HEK293 (cell line): ENCODE measurements around the gene HNRNPUL2.

Experiments used
- CTCF ChIA-PET: fragments of 350-600 bp; formaldehyde crosslinking; extraction: SDS; loops from one replicate; lab custom pipeline; 2021; ENCODE audit warnings: antibody characterized with exemption; lab: Yijun Ruan, JAX
- POLR2A ChIA-PET: fragments of 300-600 bp; formaldehyde crosslinking; extraction: SDS; loops from one replicate; lab custom pipeline; 2020; ENCODE audit warnings: antibody characterized with exemption, inconsistent platforms; lab: Yijun Ruan, JAX
- H3K27ac ChIP-seq: fragments of 200-500 bp; sonication (Bioruptor generic); 2 replicates; pipeline ENCODE4 v1.5.1; 2014; ENCODE audit warnings: low read depth, low read length, control low read depth, inconsistent platforms; ENCODE audit errors: extremely low read depth
- H3K36me3 ChIP-seq, 2 experiments: fragments of 200-500 bp in 1 of 2; sonication (Bioruptor generic) in 1 of 2; 1 replicate in 1 of 2; 2 replicates in 1 of 2; pipeline ENCODE4 v1.5.1; 2014 to 2017; ENCODE audit warnings: inconsistent platforms in 2 of 2, low read length in 2 of 2; ENCODE audit not compliant: control insufficient read depth in 2 of 2, insufficient read depth in 1 of 2
- H3K4me1 ChIP-seq: fragments of 200-500 bp; sonication (Bioruptor generic); 2 replicates; pipeline ENCODE4 v1.5.1; 2014; ENCODE audit warnings: mild to moderate bottlenecking, low read length, inconsistent platforms; ENCODE audit not compliant: control insufficient read depth, insufficient read depth
- H3K4me3 ChIP-seq: 2 replicates; pipeline ENCODE4 v1.5.1; 2011; ENCODE audit warnings: low read depth, mild to moderate bottlenecking, control low read depth, low read length, moderate library complexity
- H3K9me3 ChIP-seq: fragments of 200-500 bp; sonication (Bioruptor generic); 2 replicates; pipeline ENCODE4 v1.5.1; 2014; ENCODE audit warnings: low read depth, low read length, inconsistent platforms; ENCODE audit not compliant: control insufficient read depth, insufficient read depth
- KLF16 ChIP-seq: fragments of 450-650 bp; formaldehyde crosslinking; IDR thresholded peaks from 2 replicates; pipeline ENCODE4 v1.5.1; 2017; ENCODE audit warnings: missing biosample characterization, missing genetic modification characterization
- KLF9 ChIP-seq: fragments of 450-650 bp; formaldehyde crosslinking; IDR thresholded peaks from 2 replicates; pipeline ENCODE4 v1.5.1; 2016; ENCODE audit warnings: missing biosample characterization, missing genetic modification characterization, low read depth
- TRIM28 ChIP-seq: IDR thresholded peaks from 2 replicates; pipeline ENCODE4 v1.6.1; 2011; ENCODE audit warnings: low read length, control low read depth, borderline replicate concordance
- YY1 ChIP-seq: fragments of 450-650 bp; formaldehyde crosslinking; IDR thresholded peaks from 2 replicates; pipeline ENCODE4 v1.5.1; 2018; ENCODE audit warnings: missing biosample characterization, missing genetic modification characterization
- YY2 ChIP-seq: fragments of 450-650 bp; formaldehyde crosslinking; IDR thresholded peaks from 2 replicates; pipeline ENCODE4 v1.5.1; 2016; ENCODE audit warnings: missing biosample characterization, missing genetic modification characterization
- ZBTB7A ChIP-seq: fragments of 450-650 bp; formaldehyde crosslinking; IDR thresholded peaks from 2 replicates; pipeline ENCODE4 v1.5.1; 2016; ENCODE audit warnings: low read depth, missing biosample characterization, missing genetic modification characterization
- ZIC2 ChIP-seq: fragments of 450-650 bp; formaldehyde crosslinking; IDR thresholded peaks from 2 replicates; pipeline ENCODE4 v1.5.1; 2016; ENCODE audit warnings: missing biosample characterization, missing genetic modification characterization
- ZNF211 ChIP-seq: fragments of 450-650 bp; formaldehyde crosslinking; IDR thresholded peaks from 2 replicates; pipeline ENCODE4 v1.5.1; 2016; ENCODE audit warnings: low read depth, missing biosample characterization, missing genetic modification characterization
- ZNF274 ChIP-seq, 2 experiments: fragments of 200-500 bp in 1 of 2; fragments of 450-650 bp in 1 of 2; sonication (Bioruptor generic) in 1 of 2; formaldehyde crosslinking in 1 of 2; IDR thresholded peaks; 2 replicates each; pipeline versions ENCODE4 v1.5.1 to v1.6.1; 2014 to 2016; ENCODE audit warnings: borderline replicate concordance in 1 of 2, inconsistent platforms in 1 of 2, low read length in 1 of 2, missing biosample characterization in 1 of 2, missing genetic modification characterization in 1 of 2
- ZNF335 ChIP-seq: fragments of 450-650 bp; formaldehyde crosslinking; conservative IDR thresholded peaks from 2 replicates; pipeline ENCODE4 v1.5.1; 2016; ENCODE audit warnings: missing biosample characterization, missing genetic modification characterization
- ZNF514 ChIP-seq: fragments of 450-650 bp; formaldehyde crosslinking; IDR thresholded peaks from 2 replicates; pipeline ENCODE4 v1.5.1; 2016; ENCODE audit warnings: missing biosample characterization, missing genetic modification characterization
- ZNF561 ChIP-seq: fragments of 450-650 bp; IDR thresholded peaks from 2 replicates; pipeline ENCODE4 v1.5.1; 2018; ENCODE audit warnings: missing biosample characterization, missing genetic modification characterization, borderline replicate concordance
- ZNF600 ChIP-seq: fragments of 450-650 bp; formaldehyde crosslinking; IDR thresholded peaks from 2 replicates; pipeline ENCODE4 v1.5.1; 2016; ENCODE audit warnings: missing biosample characterization, missing genetic modification characterization
- ZNF677 ChIP-seq: fragments of 450-650 bp; IDR thresholded peaks from 2 replicates; pipeline ENCODE4 v1.5.0; 2018; ENCODE audit warnings: missing biosample characterization, mild to moderate bottlenecking, missing genetic modification characterization, moderate library complexity
- ZNF701 ChIP-seq: fragments of 450-650 bp; formaldehyde crosslinking; IDR thresholded peaks from 2 replicates; pipeline ENCODE4 v1.5.1; 2016; ENCODE audit warnings: missing biosample characterization, missing genetic modification characterization
- ZNF768 ChIP-seq: fragments of 450-650 bp; formaldehyde crosslinking; IDR thresholded peaks from 2 replicates; pipeline ENCODE4 v1.5.1; 2018; ENCODE audit warnings: missing biosample characterization, mild to moderate bottlenecking, missing genetic modification characterization
- TF ChIP-seq, protein P1 (sequence below): fragments of 450-650 bp; formaldehyde crosslinking; IDR thresholded peaks from 2 replicates; pipeline ENCODE4 v1.5.1; 2016; ENCODE audit warnings: missing biosample characterization, missing genetic modification characterization
- TF ChIP-seq, protein P2 (sequence below): fragments of 450-650 bp; formaldehyde crosslinking; IDR thresholded peaks from 2 replicates; pipeline ENCODE4 v1.5.1; 2016; ENCODE audit warnings: missing biosample characterization, missing genetic modification characterization
- TF ChIP-seq, protein P3 (sequence below): fragments of 450-650 bp; formaldehyde crosslinking; IDR thresholded peaks from 2 replicates; pipeline ENCODE4 v1.5.1; 2016; ENCODE audit warnings: missing biosample characterization, missing genetic modification characterization
- TF ChIP-seq, protein P4 (sequence below): fragments of 450-650 bp; formaldehyde crosslinking; IDR thresholded peaks from 2 replicates; pipeline ENCODE4 v1.5.1; 2016; ENCODE audit warnings: missing biosample characterization, missing genetic modification characterization
- TF ChIP-seq, protein P5 (sequence below): fragments of 450-650 bp; formaldehyde crosslinking; IDR thresholded peaks from 2 replicates; pipeline ENCODE4 v1.5.1; 2017; ENCODE audit warnings: missing biosample characterization, mild to moderate bottlenecking, missing genetic modification characterization, moderate library complexity
- TF ChIP-seq, protein P6 (sequence below): fragments of 450-650 bp; formaldehyde crosslinking; IDR thresholded peaks from 2 replicates; pipeline ENCODE4 v1.5.1; 2017; ENCODE audit warnings: missing biosample characterization, missing genetic modification characterization
- TF ChIP-seq, protein P7 (sequence below): fragments of 450-650 bp; formaldehyde crosslinking; IDR thresholded peaks from 2 replicates; pipeline ENCODE4 v1.5.1; 2017; ENCODE audit warnings: missing biosample characterization, missing genetic modification characterization

HNRNPUL2 gene

DNA sequence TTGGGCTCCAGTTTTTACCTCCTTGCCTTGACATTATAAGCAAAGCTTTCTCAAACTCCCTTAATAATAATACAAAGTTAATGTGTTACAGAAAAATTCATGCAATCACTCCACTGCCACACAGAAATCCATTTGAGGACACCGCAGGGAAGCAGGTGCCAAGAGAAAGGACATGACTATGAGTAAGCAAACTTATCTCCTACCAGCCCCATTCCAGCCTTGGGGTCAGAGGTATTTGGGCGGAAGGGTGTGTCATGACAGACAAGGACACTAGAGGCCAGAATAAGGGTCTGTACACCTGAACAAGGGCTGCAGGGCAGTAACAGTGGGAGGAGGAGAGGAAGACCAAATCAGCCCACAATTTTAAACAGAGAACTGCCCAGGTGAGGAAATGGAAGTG is 13.9 kb downstream of the HNRNPUL2 start:
- Histone ChIP-seq H3K4me1 (no peaks in the 10 kb centered on the region), H3K9me3 (no peaks in the 10 kb centered on the region), H3K27ac (no peak overlapping the region), H3K4me3 (no peak overlapping the region), H3K36me3 (peaks cover 15 to 97% of the 10 kb centered on the region in 2 experiments)
- ChIA-PET CTCF (no interaction called here), POLR2A (interaction anchor here (0.6 to 1.0 kb wide), 5 partner anchors 11 to 168 kb away, joined by 3 read pairs; partner anchors contain the start of genes C11orf98, CSKMT and ZBTB3)
- TF ChIP-seq ZNF561 (tag by site-specific recombination), result no peak
- no peak for TF ChIP-seq ZNF701
- TF ChIP-seq ZNF335 (tag by site-specific recombination), result no peak
- TF ChIP-seq, protein P1, sequence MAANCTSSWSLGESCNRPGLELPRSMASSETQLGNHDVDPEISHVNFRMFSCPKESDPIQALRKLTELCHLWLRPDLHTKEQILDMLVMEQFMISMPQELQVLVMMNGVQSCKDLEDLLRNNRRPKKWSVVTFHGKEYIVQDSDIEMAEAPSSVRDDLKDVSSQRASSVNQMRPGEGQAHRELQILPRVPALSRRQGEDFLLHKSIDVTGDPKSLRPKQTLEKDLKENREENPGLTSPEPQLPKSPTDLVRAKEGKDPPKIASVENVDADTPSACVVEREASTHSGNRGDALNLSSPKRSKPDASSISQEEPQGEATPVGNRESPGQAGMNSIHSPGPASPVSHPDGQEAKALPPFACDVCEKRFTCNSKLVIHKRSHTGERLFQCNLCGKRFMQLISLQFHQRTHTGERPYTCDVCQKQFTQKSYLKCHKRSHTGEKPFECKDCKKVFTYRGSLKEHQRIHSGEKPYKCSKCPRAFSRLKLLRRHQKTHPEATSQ, result no peak
- TF ChIP-seq TRIM28, result no peak
- TF ChIP-seq ZNF768 (tag by site-specific recombination), result no peak
- TF ChIP-seq YY2, result no peak
- TF ChIP-seq, protein P2, sequence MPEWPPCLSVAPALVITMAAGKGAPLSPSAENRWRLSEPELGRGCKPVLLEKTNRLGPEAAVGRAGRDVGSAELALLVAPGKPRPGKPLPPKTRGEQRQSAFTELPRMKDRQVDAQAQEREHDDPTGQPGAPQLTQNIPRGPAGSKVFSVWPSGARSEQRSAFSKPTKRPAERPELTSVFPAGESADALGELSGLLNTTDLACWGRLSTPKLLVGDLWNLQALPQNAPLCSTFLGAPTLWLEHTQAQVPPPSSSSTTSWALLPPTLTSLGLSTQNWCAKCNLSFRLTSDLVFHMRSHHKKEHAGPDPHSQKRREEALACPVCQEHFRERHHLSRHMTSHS, result no peak
- no peak for TF ChIP-seq ZBTB7A (tag by site-specific recombination)
- no peak for TF ChIP-seq ZNF677 (tag by site-specific recombination)
- TF ChIP-seq KLF9 (tag by site-specific recombination), result no peak
- TF ChIP-seq, protein P3, sequence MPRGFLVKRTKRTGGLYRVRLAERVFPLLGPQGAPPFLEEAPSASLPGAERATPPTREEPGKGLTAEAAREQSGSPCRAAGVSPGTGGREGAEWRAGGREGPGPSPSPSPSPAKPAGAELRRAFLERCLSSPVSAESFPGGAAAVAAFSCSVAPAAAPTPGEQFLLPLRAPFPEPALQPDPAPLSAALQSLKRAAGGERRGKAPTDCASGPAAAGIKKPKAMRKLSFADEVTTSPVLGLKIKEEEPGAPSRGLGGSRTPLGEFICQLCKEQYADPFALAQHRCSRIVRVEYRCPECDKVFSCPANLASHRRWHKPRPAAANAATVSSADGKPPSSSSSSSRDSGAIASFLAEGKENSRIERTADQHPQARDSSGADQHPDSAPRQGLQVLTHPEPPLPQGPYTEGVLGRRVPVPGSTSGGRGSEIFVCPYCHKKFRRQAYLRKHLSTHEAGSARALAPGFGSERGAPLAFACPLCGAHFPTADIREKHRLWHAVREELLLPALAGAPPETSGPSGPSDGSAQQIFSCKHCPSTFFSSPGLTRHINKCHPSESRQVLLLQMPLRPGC (tag by site-specific recombination), result no peak
- no peak for TF ChIP-seq ZNF514 (tag by site-specific recombination)
- TF ChIP-seq, protein P4, sequence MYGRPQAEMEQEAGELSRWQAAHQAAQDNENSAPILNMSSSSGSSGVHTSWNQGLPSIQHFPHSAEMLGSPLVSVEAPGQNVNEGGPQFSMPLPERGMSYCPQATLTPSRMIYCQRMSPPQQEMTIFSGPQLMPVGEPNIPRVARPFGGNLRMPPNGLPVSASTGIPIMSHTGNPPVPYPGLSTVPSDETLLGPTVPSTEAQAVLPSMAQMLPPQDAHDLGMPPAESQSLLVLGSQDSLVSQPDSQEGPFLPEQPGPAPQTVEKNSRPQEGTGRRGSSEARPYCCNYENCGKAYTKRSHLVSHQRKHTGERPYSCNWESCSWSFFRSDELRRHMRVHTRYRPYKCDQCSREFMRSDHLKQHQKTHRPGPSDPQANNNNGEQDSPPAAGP (tag by site-specific recombination), result no peak
- no peak for TF ChIP-seq ZNF600 (tag by site-specific recombination)
- TF ChIP-seq, protein P5, sequence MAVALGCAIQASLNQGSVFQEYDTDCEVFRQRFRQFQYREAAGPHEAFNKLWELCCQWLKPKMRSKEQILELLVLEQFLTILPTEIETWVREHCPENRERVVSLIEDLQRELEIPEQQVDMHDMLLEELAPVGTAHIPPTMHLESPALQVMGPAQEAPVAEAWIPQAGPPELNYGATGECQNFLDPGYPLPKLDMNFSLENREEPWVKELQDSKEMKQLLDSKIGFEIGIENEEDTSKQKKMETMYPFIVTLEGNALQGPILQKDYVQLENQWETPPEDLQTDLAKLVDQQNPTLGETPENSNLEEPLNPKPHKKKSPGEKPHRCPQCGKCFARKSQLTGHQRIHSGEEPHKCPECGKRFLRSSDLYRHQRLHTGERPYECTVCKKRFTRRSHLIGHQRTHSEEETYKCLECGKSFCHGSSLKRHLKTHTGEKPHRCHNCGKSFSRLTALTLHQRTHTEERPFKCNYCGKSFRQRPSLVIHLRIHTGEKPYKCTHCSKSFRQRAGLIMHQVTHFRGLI (tag by site-specific recombination), result no peak
- no peak for TF ChIP-seq ZNF211 (tag by site-specific recombination)

DNA sequence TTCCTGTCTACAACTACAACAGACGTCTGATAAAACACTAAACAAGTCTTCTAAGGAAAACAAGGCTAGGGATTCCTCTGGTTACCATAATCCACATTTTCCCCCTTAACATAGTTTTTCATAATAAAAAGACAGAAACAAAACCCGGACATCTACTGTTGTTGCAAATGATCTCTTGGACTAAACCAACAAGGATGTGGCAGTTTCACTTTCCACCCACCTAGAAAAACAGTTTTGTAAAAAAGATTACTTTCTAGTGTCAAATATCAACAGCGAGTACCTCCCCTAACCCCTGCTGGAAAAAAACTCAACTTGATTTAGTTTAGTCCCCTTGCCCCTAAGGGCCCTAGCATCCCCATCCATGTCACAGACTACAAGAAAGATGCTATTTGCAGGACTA is 14.4 kb downstream of the HNRNPUL2 start:
- peaks cover 13 to 97% of the 10 kb centered on the region in 2 experiments for H3K36me3 ChIP-seq
- no peaks in the 10 kb centered on the region for H3K4me1 ChIP-seq
- H3K27ac ChIP-seq, result no peak overlapping the region
- H3K4me3 ChIP-seq, result no peak overlapping the region
- POLR2A ChIA-PET, result no interaction called here
- CTCF ChIA-PET, result interaction anchor here (0.7 kb wide), 1 partner anchor 12 kb away, joined by 3 read pairs; no protein-coding TSS in a partner anchor
- H3K9me3 ChIP-seq, result no peaks in the 10 kb centered on the region
- TF ChIP-seq, protein P6, sequence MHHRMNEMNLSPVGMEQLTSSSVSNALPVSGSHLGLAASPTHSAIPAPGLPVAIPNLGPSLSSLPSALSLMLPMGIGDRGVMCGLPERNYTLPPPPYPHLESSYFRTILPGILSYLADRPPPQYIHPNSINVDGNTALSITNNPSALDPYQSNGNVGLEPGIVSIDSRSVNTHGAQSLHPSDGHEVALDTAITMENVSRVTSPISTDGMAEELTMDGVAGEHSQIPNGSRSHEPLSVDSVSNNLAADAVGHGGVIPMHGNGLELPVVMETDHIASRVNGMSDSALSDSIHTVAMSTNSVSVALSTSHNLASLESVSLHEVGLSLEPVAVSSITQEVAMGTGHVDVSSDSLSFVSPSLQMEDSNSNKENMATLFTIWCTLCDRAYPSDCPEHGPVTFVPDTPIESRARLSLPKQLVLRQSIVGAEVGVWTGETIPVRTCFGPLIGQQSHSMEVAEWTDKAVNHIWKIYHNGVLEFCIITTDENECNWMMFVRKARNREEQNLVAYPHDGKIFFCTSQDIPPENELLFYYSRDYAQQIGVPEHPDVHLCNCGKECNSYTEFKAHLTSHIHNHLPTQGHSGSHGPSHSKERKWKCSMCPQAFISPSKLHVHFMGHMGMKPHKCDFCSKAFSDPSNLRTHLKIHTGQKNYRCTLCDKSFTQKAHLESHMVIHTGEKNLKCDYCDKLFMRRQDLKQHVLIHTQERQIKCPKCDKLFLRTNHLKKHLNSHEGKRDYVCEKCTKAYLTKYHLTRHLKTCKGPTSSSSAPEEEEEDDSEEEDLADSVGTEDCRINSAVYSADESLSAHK (tag by site-specific recombination), result peak; percentile 57
- TF ChIP-seq KLF16 (tag by site-specific recombination), result no peak
- TF ChIP-seq ZNF274 (IDR thresholded peaks at IDR 0.05; ENCODE audit: low read length), result no peak
- TF ChIP-seq ZNF274 (tag by site-specific recombination; IDR thresholded peaks at IDR 0.05; ENCODE audit: borderline replicate concordance), result no peak
- TF ChIP-seq YY1 (tag by site-specific recombination), result no peak
- TF ChIP-seq, protein P7, sequence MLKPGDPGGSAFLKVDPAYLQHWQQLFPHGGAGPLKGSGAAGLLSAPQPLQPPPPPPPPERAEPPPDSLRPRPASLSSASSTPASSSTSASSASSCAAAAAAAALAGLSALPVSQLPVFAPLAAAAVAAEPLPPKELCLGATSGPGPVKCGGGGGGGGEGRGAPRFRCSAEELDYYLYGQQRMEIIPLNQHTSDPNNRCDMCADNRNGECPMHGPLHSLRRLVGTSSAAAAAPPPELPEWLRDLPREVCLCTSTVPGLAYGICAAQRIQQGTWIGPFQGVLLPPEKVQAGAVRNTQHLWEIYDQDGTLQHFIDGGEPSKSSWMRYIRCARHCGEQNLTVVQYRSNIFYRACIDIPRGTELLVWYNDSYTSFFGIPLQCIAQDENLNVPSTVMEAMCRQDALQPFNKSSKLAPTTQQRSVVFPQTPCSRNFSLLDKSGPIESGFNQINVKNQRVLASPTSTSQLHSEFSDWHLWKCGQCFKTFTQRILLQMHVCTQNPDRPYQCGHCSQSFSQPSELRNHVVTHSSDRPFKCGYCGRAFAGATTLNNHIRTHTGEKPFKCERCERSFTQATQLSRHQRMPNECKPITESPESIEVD (tag by site-specific recombination), result 0 out of 2 replicates have a peak, but pooled peaks have one; percentile 17
- TF ChIP-seq ZIC2 (tag by site-specific recombination), result no peak
